ENCODE measurements around the gene CRCP.
"Not testable (repeated sequence)": the region's sequence is repeated elsewhere in the genome, so short reads cannot be mapped to it uniquely, and the experiment has no call there.

The CRCP gene

DNA sequence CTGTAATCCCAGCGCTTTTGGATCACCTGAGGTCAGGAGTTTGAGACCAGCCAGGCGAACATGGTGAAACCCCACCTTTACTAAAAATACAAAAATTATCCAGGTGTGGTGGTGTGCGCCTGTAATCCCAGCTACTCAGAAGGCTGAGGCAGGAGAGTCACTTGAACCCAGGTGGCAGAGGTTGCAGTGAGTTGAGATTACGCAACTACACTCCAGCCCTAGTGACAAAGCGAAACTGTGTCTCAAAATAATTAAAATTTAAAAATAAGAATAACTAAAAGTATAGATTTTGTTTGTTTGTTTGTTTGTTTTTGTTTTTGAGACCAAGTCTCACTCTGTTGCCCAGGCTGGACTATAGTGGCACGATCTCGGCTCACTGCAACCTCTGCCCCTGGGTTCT, 41.4 kb downstream of the CRCP start:
- DNase-seq (ENCODE audit: low read depth in 2 of 2): not testable (repeated sequence)

DNA sequence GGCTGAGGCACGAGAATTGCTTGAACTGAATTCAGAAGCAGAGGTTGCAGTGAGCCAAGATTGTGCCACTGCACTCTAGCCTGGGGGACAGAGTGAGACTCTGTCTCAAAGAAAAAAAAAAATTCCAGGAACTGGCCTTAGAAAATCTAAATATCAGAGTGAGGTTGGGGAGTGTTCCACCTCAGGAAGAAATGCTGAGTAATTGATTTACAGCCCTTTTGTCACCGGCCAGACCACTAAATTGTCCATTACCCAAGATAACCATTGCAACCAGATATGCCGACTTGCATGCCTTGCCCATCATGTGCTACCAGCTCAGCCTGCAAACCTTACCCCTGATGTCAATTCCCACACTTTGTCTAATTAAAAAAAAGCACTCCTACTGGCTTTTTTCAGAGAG, 42.4 kb downstream of the CRCP start:
- DNase-seq (ENCODE audit: low read depth in 2 of 2): no peak

DNA sequence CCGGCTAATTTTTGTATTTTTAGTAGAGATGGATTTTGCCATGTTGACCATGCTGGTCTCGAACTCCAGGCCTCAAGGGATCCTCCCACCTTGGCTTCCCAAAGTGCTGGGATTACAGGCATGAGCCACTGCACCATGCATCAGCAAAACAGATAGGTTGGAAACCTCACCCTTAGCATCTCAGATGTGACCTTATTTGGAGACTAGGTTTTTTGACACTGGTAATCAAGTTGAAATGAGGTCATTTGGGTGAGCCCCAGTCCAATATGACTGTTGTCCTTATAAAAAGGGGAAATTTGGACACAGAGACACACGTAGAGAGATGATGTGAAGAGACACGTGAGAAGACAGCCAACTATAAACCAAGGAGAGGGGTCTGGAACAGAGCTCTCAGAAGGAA, 48.0 kb downstream of the CRCP start:
- DNase-seq (ENCODE audit: low read depth in 2 of 2): no peak

DNA sequence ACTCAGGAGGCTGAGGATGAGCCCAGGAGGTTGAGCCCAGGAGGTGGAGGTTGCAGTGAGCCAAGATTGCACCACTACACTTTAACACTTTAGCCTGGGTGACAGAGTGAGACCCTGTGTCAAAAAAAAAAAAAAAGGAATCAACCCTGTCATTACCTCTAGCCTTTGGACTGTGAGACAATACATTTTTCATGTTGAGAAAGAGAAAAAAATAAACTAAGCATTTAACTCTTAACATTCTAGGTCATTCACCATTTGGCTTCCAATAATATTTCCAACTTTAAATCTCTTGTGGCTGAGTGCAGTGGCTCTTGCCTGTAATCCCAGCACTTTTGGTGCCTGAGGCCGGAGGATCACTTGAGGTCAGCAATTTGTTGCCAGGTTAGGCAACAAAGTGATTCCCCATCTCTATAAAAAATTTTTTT, 48.6 kb downstream of the CRCP start:
- no peak for DNase-seq (ENCODE audit: low read depth in 2 of 2)

DNA sequence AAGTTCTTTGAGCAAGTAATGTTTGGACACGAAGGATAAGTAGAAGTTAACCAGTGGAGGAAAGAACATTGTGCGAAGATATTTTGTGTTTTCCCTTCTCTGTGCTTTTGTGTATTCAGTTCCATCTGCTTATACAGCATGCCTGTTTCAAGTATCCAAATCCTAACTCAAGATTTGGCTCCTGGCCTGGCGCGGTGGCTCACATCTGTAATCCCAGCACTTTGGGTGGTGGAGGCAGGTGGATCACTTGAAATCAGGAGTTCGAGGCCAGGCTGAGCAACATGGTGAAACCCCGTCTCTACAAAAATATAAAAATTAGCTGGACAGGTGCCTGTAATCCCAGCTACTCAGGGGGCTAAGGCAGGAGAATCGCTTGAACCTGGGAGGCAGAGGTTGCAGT, 49.7 kb downstream of the CRCP start:
- DNase-seq (ENCODE audit: low read depth in 2 of 2): no peak

DNA sequence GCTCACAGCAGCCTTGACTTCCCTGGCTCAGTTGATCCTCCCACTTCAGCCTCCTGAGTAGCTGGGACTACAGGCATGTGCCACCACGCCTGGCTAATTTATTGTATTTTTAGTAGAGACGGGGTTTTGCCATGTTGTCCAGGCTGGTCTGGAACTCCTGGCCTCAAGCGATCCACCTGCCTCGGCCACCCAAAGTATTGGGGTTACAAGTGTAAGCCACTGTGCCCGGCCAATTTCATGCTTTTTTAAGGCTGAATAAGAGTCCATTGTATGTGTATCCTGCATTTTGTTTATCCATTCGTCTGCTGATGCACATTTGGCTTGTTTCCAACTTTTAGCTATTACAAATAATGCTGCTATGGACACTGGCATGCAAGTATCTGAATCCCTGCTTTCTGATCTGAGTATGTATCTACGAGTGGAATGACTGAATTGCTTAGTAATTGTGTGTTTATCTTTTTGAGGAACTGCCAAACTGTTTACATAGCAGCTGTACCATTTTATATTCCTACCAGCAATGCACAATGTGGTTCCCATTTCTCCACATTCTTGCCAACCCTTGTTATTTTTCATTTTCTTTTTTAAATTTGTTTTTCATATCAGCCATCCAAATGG, 53.2 kb downstream of the CRCP start:
- DNase-seq (ENCODE audit: low read depth in 2 of 2): no peak

DNA sequence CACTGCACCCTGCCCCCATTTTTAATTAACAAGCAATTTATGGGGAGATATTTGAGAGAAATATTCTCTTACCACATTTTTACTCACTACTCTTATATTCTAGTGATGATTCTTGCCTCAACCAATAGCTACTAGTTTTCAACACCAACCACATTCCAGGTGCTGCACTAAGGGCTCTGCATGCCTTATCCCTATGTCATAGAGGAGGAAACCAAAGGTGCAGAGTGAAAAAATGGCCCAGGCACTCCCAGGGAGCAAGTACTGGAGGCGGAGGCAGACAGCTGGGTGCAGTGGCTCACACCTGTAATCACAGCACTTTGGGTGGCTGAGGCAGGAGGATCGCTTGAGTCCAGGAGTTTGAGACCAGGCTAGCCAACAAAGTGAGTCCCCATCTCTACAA, 55.0 kb downstream of the CRCP start:
- DNase-seq (ENCODE audit: low read depth in 2 of 2): no peak

DNA sequence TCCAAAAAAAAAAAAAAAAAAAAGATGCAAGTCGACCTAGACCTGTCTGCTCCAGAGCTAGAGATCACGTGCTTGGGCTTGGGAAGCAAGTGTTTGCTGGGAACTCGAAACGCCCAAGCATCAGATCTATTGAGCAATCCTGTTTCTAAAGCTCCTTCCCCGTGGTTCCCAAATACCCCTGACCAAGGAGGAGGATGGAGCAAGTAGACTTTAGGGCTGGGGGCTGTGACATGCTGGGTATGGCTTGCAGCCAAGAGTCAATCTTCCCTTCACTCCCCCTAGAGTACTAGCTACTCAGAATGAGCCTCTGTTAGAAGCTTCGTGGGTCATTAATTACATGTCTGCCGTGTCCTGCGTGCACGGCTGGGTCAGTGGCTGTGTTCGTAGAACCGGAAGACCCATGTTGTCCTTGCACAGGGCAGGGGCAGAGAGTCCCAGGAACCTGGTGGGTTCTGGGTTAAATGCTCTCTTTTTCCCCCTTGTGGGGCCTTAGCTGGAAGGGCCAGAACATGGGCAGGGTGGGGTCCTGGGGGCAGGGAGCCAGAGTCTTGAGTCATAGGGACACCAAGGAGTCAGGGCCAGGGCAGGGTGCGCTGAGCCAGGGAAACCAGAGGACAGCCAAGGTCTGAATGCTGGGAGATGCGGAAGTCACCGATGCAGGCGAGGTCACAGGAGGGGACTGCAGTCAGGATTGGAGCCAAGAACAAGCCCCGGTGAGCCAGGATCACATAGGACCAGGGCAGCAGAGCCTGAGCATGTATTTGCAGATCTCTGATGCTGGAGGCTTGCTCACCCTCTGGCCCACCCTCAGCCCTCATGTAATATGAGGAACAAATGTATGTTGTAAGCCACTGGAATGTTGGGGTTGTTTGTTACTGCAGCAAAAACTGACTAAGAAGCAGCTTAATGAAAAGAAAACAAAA, 55.9 kb downstream of the CRCP start:
- no peak for DNase-seq (ENCODE audit: low read depth in 2 of 2)

DNA sequence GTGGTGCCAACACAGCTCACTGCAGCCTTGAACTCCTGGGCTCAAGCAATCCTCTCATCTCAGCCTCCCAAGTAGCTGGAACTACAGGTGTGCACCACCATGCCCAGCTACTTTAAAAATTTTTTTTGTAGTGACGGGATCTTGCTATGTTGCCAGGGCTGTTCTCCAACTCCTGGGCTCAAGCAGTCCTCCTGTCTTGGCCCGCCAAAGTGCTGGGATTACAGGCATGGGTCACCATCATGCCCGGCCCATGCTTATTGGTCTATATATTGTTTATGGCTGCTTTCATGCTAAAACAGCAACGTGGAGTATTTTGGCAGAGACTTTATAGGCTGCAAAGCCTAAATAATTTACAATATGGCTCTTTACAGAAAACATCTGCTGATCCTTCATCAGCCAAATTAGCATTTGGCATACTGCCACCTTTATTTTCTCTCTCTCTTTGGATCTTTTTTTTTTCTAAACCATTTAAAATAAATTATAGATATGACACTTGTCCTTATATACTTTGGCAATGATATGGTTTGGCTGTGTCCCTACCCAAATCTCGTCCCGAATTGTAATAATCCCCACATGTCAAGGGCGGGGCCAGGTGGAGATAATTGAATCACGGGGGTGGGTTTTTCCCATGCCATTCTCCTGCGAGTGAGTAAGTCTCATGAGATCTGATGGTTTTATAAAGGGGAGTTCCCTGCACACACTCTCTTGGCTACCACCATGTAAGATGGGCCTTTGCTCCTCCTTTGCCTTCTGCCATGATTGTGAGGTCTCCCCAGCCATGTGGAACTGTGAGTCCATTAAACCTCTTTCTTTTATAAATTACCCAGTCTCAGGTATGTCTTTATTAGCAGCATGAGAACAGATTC, 58.1 kb downstream of the CRCP start:
- not testable (repeated sequence) for DNase-seq (ENCODE audit: low read depth in 2 of 2)

DNA sequence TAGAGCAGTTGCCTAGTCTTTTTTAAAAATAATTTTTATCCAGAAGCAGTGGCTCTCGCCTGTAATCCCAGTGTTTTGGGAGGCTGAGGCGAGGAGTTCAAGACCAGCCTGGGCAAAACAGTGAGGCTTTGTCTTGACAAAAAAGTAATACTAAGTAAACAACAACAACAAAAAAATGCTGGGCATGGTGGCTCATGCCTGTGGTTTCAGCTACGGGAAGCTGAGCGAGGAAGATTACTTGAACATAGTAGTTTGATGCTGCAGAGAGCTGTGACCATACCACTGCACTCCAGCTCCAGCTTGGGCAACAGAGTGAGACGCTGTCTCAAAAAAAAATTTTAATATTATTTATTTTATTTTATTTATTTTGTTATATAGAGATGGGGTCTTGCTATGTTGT, 59.2 kb downstream of the CRCP start:
- no peak for DNase-seq (ENCODE audit: low read depth in 2 of 2)

DNA sequence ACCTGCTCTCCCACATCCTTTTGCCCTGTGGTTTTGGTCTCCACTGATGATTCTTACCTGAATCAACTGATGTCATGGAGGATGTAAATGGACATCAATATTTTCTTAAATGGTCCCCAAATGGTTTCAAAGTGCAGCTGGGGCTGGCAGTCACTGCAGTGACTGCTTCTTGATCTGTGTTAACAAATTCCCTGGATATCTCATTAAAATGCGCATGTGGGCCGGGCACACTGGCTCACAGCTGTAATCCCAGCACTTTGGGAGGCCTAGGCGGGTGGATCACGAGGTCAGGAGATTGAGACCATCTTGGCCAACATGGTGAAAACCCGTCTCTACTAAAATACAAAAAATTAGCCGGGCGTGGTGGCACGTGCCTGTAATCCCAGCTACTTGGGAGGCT, 60.4 kb downstream of the CRCP start:
- DNase-seq (ENCODE audit: low read depth in 2 of 2): not testable (repeated sequence)

DNA sequence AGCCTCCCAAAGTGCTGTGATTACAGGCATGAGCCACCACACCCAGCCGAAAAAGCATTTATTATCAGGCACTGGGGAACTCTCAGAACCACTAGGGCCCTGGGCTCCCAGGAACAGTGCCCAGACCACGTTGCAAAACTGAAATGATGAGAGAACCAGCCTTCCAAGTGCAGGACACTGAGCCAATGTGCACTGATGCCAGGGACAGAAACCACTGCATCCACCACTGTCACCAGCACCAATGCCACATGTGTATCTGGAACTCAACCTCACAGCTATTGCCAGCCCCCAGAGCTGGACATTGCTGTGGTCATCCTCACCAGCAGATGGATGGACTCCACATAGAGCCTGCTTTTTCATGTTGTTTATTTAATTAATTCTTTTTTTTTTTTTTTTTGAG, 62.3 kb downstream of the CRCP start:
- DNase-seq (ENCODE audit: low read depth in 2 of 2): no peak

DNA sequence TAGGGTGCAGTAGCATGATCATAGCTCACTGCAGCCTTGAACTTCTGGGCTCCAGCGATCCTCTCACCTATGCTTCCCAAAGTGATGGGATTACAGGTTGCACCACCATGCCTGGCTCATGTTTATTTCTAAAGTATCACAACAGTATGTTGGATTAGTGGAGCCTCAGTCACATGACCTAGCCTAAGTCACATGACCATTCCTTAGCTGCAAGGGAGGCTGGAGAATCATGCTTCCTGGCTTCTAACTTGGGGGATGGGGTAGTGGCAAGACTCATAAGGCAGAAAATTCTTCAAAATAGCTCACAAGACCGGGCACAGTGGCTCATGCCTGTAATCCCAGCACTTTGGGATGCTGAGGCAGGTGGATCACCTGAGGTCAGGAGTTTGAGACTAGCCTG, 63.6 kb downstream of the CRCP start:
- no peak for DNase-seq (ENCODE audit: low read depth in 2 of 2)

DNA sequence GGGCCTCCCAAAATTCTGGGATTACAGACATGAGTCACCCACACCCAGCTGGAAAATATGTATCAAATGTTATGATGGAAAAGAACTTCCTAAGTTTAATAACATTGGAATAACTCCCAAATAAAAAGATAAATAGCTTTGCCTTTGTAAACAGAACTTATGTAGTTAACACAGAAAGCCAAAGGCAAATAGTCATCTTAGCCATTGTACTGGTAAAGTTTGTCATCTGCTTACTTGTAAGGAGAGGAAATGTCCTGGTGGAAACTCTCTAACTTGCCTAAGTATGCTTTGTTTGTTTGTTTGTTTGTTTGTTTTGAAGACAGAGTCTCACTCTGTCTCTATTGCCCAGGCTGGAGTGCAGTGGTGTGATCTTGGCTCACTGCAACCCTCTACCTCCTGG, 66.7 kb downstream of the CRCP start:
- DNase-seq (ENCODE audit: low read depth in 2 of 2): no peak

DNA sequence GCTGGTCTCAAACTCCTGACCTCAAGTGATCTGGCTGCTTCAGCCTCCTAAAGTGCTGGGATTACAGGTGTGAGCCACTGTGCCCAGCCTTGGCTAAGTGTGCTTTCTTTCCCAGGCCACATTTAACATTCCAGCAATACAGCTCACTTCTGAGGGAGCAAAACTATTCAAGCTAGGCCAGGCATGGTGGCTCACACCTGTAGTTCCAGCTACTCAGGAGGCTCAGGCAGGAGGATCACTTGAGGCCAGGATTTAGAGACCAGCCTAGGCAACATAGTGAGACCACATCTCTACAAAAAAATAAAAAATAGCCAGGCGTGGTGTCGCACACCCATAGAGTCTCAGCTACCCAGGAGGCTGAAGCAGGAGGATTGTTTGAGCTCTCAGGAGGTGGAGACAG, 67.2 kb downstream of the CRCP start:
- no peak for DNase-seq (ENCODE audit: low read depth in 2 of 2)

DNA sequence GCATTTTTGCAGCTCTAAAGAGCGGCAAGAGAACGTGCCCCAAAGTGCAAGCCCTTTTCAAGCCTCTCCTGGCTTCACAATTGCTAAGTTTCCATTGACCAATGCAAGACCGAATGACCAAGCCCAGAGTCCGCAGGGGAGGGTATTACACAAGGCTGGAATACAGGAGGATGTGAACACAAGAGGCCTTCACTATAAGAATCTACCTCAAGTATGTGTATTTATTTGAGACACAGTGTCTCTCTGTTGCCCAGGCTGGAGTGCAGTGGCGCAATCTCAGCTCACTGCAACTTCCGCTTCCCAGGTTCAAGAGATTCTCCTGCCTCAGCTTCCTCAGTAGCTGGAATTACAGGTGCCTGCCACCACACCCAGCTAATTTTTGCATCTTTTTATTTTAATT, 68.3 kb downstream of the CRCP start:
- no peak for DNase-seq (ENCODE audit: low read depth in 2 of 2)

DNA sequence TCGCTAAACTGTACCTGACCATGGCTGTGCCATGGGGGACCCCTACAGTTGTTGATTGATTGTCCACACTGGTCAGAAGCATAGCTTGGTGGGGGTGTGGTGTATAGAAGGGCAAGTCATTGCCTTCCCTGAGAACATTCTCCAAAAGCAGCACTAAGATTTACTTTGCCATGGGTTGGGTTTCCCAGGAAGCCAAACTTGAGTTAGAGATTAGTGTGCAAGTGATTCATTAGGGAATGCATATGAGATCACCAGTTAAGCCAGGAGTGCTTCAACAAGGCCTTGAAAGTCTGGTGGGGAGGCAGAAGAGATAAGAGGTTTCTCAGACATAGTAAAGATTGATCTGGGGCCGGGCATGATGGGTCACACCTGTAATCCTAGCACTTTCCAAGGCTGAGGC, 69.1 kb downstream of the CRCP start:
- DNase-seq (ENCODE audit: low read depth in 2 of 2): no peak

DNA sequence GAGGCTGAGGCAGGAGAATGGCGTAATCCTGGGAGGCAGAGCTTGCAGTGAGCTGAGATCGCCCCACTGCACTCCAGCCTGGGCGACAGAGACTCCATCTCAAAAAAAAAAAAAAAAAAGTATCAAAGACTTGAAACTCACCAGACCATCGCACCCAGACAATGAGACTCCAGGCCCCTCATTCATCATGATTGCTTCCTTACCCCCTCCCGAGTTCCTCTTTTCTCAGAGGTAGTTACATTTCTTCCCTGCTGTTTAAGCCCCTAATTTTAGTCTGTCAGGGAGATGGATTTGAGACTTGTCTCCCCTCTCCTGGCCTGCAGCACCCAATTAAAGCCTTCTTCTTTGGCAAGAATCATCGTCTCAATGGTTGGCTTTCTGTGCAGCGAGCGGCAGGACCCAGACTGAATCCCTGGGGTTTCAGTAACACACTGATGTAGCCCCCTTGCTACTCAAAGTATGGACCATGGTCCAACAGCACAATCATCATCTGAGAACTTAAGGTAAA, 71.1 kb downstream of the CRCP start:
- no peak for DNase-seq (ENCODE audit: low read depth in 2 of 2)

DNA sequence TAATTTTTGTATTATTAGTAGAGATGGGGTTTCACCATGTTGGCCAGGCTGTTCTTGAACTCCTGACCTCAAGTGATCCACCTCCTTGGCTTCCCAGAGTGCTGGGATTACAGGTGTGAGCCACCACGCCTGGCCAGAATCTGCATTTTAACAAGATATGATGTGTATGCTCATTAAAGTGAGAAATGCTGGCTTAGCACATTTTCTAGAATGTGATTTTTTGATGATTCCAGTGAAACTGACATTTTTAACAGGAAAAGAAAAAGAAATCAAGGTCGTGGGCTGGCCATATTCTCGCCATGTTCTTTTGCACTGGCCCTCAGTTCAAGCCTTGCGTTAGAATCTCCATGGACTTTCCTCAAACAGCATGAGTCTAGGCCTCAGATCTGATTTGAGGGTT, 72.3 kb downstream of the CRCP start:
- DNase-seq (ENCODE audit: low read depth in 2 of 2): no peak

DNA sequence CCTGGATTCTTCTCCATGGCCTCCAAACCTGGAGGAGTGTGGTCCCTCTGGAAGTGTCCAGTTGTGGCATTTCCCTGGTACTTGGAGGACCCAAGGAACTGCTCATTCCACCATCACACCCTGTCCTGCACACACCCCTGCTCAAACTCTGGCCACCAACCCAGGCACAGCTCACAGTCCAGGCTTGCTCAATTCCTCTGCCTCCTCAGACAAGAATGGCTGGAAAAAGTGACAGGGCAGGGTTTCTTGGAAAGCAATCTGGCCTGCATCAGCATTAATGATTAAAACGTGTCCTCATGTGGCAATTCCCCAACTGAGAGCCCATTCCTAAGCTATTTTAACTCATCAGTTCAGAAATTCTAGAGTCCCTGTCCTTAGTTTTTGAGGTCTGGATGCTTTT, 73.3 kb downstream of the CRCP start:
- no peak for DNase-seq (ENCODE audit: low read depth in 2 of 2)

DNA sequence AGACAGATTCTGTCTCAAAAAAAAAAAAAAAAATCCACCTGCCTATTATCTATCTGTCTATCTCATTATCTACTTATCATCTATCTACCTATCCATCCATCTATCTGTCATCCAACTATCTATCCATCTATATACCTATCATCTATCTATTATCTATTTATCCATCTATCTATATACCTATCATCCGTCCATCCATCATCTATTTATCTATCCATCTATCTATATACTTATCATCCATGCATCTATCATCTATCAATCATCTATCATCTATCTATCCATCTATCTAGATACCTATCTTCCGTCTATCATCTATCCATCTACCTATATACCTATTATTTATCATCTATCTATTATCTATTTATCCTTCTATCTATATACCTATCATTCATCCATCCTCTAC, 74.0 kb downstream of the CRCP start:
- DNase-seq (ENCODE audit: low read depth in 2 of 2): no peak
